ENCODE data around the gene UBE2J2.
A peak's percentile ranks its signal among the peaks of the same experiment; 100 is the strongest.

The UBE2J2 gene

DNA sequence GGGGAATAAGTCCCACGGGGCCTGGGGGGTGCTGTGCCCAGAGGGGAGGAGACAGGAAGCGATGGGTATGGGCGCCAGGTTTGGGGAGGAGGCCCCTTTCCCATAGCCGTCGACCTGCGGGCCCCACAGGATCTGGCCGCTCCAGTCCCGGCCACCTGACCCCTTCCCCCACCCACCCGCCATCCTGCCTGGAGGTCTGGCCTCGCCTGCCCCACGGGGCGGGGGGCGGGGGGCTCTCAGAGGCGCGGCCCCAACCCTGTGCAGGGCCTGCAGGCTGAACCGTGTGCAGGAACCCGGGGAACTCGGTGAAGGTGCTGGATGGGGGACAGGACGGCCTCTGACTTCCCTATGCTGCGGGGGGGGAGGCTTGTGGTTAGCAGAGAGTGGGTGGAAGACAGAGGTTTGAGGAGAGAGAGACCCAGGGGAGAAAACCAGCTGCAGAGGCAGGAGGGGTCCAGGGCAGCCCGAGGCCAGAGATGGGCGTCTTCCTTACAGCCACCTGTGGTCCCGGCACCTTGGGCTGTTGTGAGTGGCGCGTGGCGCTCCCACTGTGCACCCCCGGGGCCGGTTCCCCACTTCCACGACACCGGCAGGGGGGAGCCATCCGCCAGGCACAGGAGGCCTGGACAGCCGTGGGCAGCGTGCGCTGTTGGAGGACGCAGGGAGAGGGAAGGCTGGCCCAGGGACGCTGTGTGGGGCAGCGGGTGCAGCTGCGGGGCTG lies 64.8 kb downstream of the UBE2J2 start:
- DNase-seq = no peak

DNA sequence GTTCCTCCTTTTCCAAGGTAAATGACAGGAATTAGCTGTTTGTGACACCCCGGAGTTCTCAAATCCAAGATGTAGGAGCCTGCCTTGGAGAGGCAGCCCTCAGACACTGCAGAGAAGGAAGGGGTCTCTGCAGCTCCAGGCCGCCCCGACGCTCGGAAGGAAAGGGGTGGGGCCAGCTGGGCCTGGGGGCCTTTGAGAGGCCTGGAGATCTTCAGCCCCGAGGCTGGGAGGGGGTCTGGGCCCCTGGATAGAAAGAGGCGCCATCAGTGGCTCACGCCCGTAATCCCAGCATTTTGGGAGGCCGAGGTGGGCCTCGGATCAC lies 66.1 kb downstream of the UBE2J2 start:
- DNase-seq = no peak

DNA sequence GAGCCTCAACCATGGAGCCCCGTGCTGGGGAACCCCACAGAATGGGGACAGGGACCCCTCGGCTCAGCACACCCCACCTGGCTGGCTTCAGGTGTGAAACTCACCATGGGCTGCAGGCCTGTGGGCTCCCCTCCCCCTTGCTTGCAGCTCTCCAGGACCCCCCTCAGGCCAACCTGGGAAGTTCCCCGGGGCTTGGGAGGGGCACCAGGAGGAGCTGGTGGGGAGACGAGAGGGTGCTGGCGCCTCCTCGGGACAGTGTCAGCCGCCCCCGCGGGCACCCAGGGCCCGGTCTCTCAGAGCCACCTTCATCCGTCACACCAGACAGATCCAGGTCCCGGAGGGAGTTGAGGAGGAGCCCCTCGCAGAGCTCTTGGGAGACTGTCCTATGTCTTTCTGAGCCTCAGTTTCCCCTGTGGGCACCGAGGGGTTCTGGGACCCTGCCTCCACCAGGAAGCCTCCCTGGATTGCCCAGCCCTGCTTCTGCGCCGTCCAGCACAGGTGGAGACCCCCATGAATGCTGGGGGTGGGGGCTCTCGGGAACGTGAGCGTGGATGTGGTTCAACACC lies 66.6 kb downstream of the UBE2J2 start:
- DNase-seq = no peak

DNA sequence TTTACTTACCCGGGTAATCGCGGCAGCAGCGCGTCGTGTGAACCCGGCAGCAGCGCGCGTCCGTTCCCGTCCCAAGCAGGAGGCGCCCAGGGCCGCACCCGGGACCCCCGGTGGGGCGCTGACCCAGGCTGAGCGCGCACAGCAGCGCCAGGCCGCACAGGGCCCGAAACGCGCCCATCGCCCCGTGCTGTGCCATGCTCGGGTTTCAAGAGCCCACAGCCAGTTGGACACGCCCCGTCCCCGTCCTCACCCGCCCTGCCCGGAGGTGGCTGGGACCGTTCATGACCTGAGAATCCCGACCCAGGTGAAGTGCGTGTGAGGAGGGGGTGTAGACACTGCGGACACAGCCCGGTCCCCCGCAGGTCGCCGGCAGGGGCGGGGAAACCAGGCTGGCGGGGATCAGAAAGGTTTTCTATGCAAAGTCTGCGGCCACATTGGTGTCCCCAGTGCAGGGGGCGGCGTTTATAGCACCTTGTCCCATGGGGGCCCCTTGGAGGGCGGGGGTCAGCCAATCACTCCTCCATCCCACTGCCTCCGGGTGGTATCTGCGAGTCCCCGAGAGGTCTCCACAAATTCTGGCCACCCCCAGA lies 67.2 kb downstream of the UBE2J2 start, which contains the start of gene TNFRSF18:
TSS of gene TNFRSF18 (minus strand) at position 217 of the 590 bp plus-strand sequence. CDS start at position 196, 21 bp downstream.
- peak; percentile 58 for DNase-seq

DNA sequence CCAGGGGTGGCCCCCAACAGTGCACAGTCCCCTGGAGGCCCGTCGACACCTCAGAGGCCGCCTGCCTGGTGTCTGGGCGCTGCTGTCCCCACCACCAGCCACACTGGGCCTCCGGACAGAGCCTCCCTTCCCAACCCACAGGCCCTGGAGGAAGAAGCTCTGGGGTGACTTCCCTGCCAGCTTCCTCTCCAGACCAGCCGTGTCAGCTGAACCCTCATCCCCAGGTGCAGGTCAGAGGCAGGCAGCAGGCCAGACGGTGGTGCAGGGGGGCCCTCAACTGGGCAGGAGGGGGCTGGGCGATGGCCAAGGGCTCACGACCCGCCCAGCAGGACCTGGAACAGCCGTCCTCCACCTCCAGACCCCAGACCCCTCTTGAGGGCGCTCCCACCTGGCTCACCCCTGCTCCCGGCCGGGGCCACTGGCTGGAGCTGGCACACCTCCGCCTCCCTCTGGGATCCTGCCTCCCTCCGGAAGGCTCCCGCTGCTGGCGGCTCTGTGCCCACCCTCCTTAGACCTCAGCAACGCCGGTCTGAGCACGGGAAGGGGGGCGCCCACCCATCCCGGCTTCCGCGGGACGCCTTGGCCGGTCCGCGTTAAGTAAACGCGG lies 67.8 kb downstream of the UBE2J2 start:
- no peak for DNase-seq

DNA sequence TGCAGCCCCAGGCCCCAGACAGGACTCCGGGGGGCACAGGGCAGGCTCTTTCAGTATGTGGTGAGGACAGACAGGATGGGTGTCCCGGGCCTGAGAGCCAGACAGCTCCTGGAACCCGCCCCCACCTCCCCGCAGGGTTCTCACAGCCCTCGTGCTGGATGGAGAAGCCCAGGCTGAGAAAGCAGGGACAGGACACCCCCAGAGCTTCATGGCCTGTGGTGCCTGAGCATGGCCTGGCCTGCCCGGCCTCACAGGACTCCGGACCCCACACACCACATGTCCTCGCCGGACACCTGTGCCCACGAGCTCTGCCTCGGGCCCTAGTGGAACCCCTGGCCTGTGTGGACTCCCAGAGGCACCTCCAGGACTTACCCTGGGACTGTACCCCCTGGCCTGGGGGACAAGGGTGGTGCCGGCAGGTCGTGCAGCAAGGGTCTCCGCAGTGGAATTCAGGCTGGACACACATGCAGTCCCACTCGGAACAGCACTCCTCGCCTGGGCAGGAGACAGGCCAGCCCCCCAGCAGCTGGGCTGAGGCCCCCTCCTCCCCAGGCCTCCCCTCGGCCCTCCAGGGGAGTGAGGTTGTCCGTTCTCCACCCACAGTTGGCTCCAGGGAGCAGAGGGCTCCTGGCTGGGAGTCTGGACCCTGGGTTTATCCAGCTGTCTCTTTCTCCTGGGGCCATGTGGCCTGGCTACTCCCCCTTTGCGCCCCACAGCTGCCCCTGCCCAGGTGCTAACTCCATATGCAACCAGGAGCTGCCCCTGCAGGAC lies 68.5 kb downstream of the UBE2J2 start:
- no peak for DNase-seq

DNA sequence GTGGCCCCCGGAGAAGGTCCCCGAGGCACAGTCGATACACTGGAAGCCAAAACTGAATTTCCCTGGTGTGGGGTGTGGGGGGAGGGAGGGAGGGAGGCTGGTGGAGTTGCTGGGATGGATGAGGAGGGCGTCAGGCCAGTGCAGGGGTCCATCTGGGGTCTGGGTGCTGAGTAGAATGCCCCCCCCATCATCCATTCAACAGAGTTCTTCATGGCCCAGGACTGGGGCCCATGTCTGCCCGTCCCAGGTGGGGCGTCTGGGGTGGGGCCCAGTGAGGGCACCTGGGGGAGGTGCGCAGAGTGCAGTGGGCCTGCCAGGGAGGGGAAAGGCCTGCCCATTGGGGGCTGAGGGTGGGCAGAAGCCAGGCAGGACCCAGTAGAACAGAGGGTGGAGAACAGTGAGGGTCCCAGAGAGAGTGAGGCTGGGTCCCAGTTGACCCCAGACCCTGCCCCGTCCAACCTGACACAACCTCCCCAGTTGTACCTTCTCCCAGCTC lies 69.2 kb downstream of the UBE2J2 start:
- DNase-seq = no peak
